K562 (cell line): ENCODE measurements around the gene MMAB. TPM values are rescaled to one million over a fixed set of nuclear protein-coding genes. Genes with fewer than 3 reads are reported as not detected.
A peak's percentile ranks its signal among the peaks of the same experiment; 100 is the strongest.

Experiments used
- ATAC-seq: fragments of 200-7000 bp; cut with Tn5 transposase; 3 replicates; pipeline ENCODE4 v1.9.1; 2020; ENCODE audit warnings: moderate library complexity
- BruUV-seq: library from RNA; stranded (reverse); fragments of 400-500 nt; replicated peaks from 2 replicates; lab custom pipeline; 2021; lab: Mats Ljungman, UMichigan
- CTCF ChIA-PET: fragments of 300-600 bp; formaldehyde crosslinking; extraction: SDS; loops from one replicate; lab custom pipeline; 2021; ENCODE audit warnings: low intra/inter-chr PET ratio; lab: Yijun Ruan, JAX
- POLR2A ChIA-PET: fragments of 300-600, 350-650 bp; sonication (Branson Sonifier 250); formaldehyde crosslinking; extraction: SDS; loops from one replicate; lab custom pipeline; 2021; ENCODE audit warnings: antibody characterized with exemption, inconsistent platforms; lab: Yijun Ruan, JAX
- DNase-seq, 4 experiments: peaks; one replicate each; pipeline versions ENCODE4 v3.0.0 to v3.0.0-alpha.2; 2011 to 2018; ENCODE audit warnings: low spot score in 3 of 4, mixed read lengths in 3 of 4; ENCODE audit errors: extremely low read depth in 1 of 4
- FAIRE-seq: peaks from 2 replicates; lab custom pipeline; 2011; peaks lifted over from hg19 to GRCh38; lab: Jason Lieb, UNC
- H2AFZ ChIP-seq: 2 replicates; pipeline ENCODE4 v1.6.0; 2011; ENCODE audit warnings: low read depth, low read length, control low read depth, inconsistent platforms
- H3K27ac ChIP-seq: fragments of 200-600 bp; 3 replicates; pipeline ENCODE4 v1.8.0; 2011; ENCODE audit warnings: low read depth, mild to moderate bottlenecking, control low read depth, inconsistent platforms, low read length, moderate library complexity, mixed read lengths; ENCODE audit errors: extremely low read depth
- H3K27me3 ChIP-seq, 2 experiments: fragments of 300-600 bp in 1 of 2; 2 replicates in 1 of 2; 3 replicates in 1 of 2; pipeline versions ENCODE4 v1.6.0 to v1.8.0; 2011; ENCODE audit warnings: inconsistent platforms in 2 of 2, low read length in 2 of 2, mild to moderate bottlenecking in 1 of 2, mixed read lengths in 1 of 2, moderate library complexity in 1 of 2; ENCODE audit not compliant: control insufficient read depth in 2 of 2, insufficient read depth in 2 of 2
- H3K36me3 ChIP-seq: fragments of 300-600 bp; 3 replicates; pipeline ENCODE4 v1.8.0; 2011; ENCODE audit warnings: mild to moderate bottlenecking, low read length, inconsistent platforms; ENCODE audit not compliant: control insufficient read depth, insufficient read depth
- H3K4me1 ChIP-seq, 2 experiments: fragments of 200-600 bp in 1 of 2; replicated peaks in 1 of 2; 2 replicates in 1 of 2; 3 replicates in 1 of 2; pipeline versions ENCODE4 v1.5.1 to v1.8.0; 2011; ENCODE audit warnings: inconsistent platforms in 2 of 2, low read length in 2 of 2, mild to moderate bottlenecking in 1 of 2, mixed read lengths in 1 of 2, moderate library complexity in 1 of 2; ENCODE audit not compliant: control insufficient read depth in 2 of 2, insufficient read depth in 2 of 2
- H3K4me2 ChIP-seq: 2 replicates; pipeline ENCODE4 v1.6.1; 2011; ENCODE audit warnings: low read length, control low read depth, inconsistent platforms, mixed read lengths; ENCODE audit not compliant: insufficient read depth
- H3K4me3 ChIP-seq: fragments of 200-600 bp; sonication (generic), shearing (Covaris generic); 2 replicates; pipeline ENCODE4 v1.5.1; 2016; ENCODE audit warnings: control low read depth, inconsistent platforms
- H3K79me2 ChIP-seq: fragments of 200-600 bp; 3 replicates; pipeline ENCODE4 v1.8.0; 2011; ENCODE audit warnings: low read length, inconsistent platforms; ENCODE audit not compliant: control insufficient read depth, insufficient read depth
- H3K9ac ChIP-seq, 2 experiments: 2 replicates each; pipeline versions ENCODE4 v1.6.0 to v1.6.1; 2011; ENCODE audit warnings: low read depth in 2 of 2, low read length in 2 of 2, control low read depth in 1 of 2, inconsistent platforms in 1 of 2, mild to moderate bottlenecking in 1 of 2, mixed read lengths in 1 of 2; ENCODE audit not compliant: insufficient read depth in 1 of 2
- H3K9me1 ChIP-seq: one replicate; pipeline ENCODE4 v1.6.0; 2011; ENCODE audit warnings: inconsistent platforms, mild to moderate bottlenecking, low read length, moderate library complexity; ENCODE audit not compliant: control insufficient read depth, insufficient read depth
- H3K9me3 ChIP-seq: replicated peaks from 2 replicates; pipeline ENCODE4 v1.5.1; 2011; ENCODE audit warnings: low read depth, low read length, inconsistent platforms; ENCODE audit not compliant: control insufficient read depth, insufficient read depth
- H4K20me1 ChIP-seq: replicated peaks from 2 replicates; pipeline ENCODE4 v1.6.1; 2011; ENCODE audit warnings: low read length, inconsistent platforms, mixed read lengths; ENCODE audit not compliant: control insufficient read depth, insufficient read depth
- BRD9 ChIP-seq: fragments of 450-650 bp; IDR thresholded peaks from 2 replicates; pipeline ENCODE4 v1.6.1; 2018; ENCODE audit warnings: low read depth; ENCODE audit not compliant: partially characterized antibody
- CREBBP ChIP-seq: IDR thresholded peaks from one replicate; pipeline ENCODE4 v1.6.1; 2012; ENCODE audit warnings: low read depth, mild to moderate bottlenecking, control low read depth, inconsistent platforms, low read length
- ELF4 ChIP-seq: fragments of 450-650 bp; formaldehyde crosslinking; IDR thresholded peaks from 2 replicates; pipeline ENCODE4 v1.4.0; 2022; ENCODE audit warnings: missing genetic modification characterization
- HMGN3 ChIP-seq: IDR thresholded peaks from 2 replicates; pipeline ENCODE4 v1.6.1; 2011; ENCODE audit warnings: borderline replicate concordance, low read depth, mild to moderate bottlenecking, mixed read lengths, low read length; ENCODE audit not compliant: insufficient read length; ENCODE audit errors: extremely low read depth
- MAFF ChIP-seq: IDR thresholded peaks from 2 replicates; pipeline ENCODE4 v1.6.1; 2012; ENCODE audit warnings: low read length, improper control_type of control experiment
- MEF2D ChIP-seq: conservative IDR thresholded peaks from 2 replicates; pipeline ENCODE4 v1.6.1; 2016; ENCODE audit warnings: low read depth, missing genetic modification characterization, missing compliant biosample characterization
- MEIS2 ChIP-seq: fragments of 450-650 bp; IDR thresholded peaks from 2 replicates; pipeline ENCODE4 v1.6.1; 2014; ENCODE audit warnings: mild to moderate bottlenecking; ENCODE audit not compliant: partially characterized antibody
- NFE2L1 ChIP-seq: fragments of 450-650 bp; IDR thresholded peaks from 2 replicates; pipeline ENCODE4 v1.6.1; 2016; ENCODE audit warnings: missing genetic modification characterization, low read depth, mild to moderate bottlenecking, missing compliant biosample characterization, moderate library complexity, borderline replicate concordance
- PCBP1 ChIP-seq: fragments of 200-400 bp; formaldehyde crosslinking; IDR thresholded peaks from 2 replicates; pipeline ENCODE4 v1.6.1; 2018; ENCODE audit warnings: mild to moderate bottlenecking, low read depth, low read length; ENCODE audit not compliant: poor library complexity, severe bottlenecking
- POLR2A ChIP-seq: fragments of 450-650 bp; conservative IDR thresholded peaks from 2 replicates; pipeline ENCODE4 v1.6.1; 2016
- RBM25 ChIP-seq: fragments of 200-400 bp; formaldehyde crosslinking; IDR thresholded peaks from 2 replicates; pipeline ENCODE4 v1.6.1; 2018; ENCODE audit warnings: low read length, low read depth, moderate library complexity; ENCODE audit not compliant: severe bottlenecking
- RFX1 ChIP-seq: fragments of 450-650 bp; IDR thresholded peaks from 2 replicates; pipeline ENCODE4 v1.6.1; 2016; ENCODE audit warnings: mild to moderate bottlenecking, moderate library complexity
- ZFP91 ChIP-seq: sonication (generic); formaldehyde crosslinking; IDR thresholded peaks from 2 replicates; pipeline ENCODE4 v1.8.0; 2022; ENCODE audit warnings: mild to moderate bottlenecking, missing genetic modification reagents
- ZNF644 ChIP-seq: fragments of 200-800 bp; sonication (Bioruptor generic); IDR thresholded peaks from 2 replicates; pipeline ENCODE4 v1.6.1; 2016; ENCODE audit warnings: low read depth, missing genetic modification characterization, missing compliant biosample characterization
- WGBS: fragments of 100-300 bp; shearing (Covaris generic); methylation state at CpG from one replicate; pipeline ENCODE4 v1.1.6; 2016; ENCODE audit warnings: low coverage, mixed read lengths; ENCODE audit not compliant: insufficient coverage; ENCODE audit errors: missing lambda C conversion rate; 5-methylcytosine and 5-hydroxymethylcytosine counted together
- in situ Hi-C: fragments of 300-500 bp; cut with MboI; formaldehyde crosslinking; loops from 4 replicates; pipeline ENCODE4 v1.15.0; 2018; ENCODE audit warnings: inconsistent platforms, mixed read lengths
- intact Hi-C: fragments of 100-400 bp; cut with micrococcal nuclease; formaldehyde crosslinking; loops from 2 replicates; pipeline ENCODE4 v1.14.2; 2022
- polyA plus RNA-seq, 8 experiments: library from polyadenylated mRNA; depleted of rRNA in 4 of 8; stranded (reverse) in 5 of 8; unstranded in 3 of 8; fragments of >200 nt; fragmentation: Nextera tagmentation in 2 of 8; fragmentation: Illumina TruSeq in 1 of 8; extraction: Ambion mirVana in 2 of 8; extraction: Trizol in 1 of 8; gene quantifications; 2 replicates each; pipeline versions ENCODE4 v1.2.1 to v1.2.3, GENCODE V29; 2011 to 2014; ENCODE audit warnings: inconsistent platforms in 1 of 8, missing spikeins in 1 of 8
- total RNA-seq, 7 experiments: library from RNA; depleted of rRNA in 6 of 7; stranded (reverse); fragments of >200 nt in 6 of 7; fragmentation: Illumina TruSeq in 2 of 7; extraction: Trizol in 2 of 7; gene quantifications; 2 replicates each; pipeline versions ENCODE4 v1.2.1 to v1.2.3, GENCODE V29; 2011 to 2021; ENCODE audit warnings: low replicate concordance in 1 of 7

MMAB gene
- total and polyA plus RNA-seq, 9 of the 15 experiments (the other 6 are each of a cell fraction or from before 2014, with no cell fraction given) = 9.5 to 76.1 (median 46.2) TPM

GRCh38 chr12:109571773-109572505, 1.4 kb downstream of the MMAB start:
- peak overlapping the region; percentile 91 for H3K4me2 ChIP-seq
- no peaks in the 10 kb centered on the region for H3K9me3 ChIP-seq
- intact Hi-C loops = no loop called here
- FAIRE-seq (no peak), ATAC-seq (no peak), DNase-seq (no peak)
- peak overlapping the region; percentile 61 to 84; a peak in 3 of 4 replicates for H3K9ac ChIP-seq
- peak overlapping the region; percentile 88; the same call in 1 of the 2 replicates for H2AFZ ChIP-seq
- ChIA-PET POLR2A (interaction anchor here (0.6 to 2.1 kb wide), 6 partner anchors 9 to 1791 kb away, joined by 3 to 7 read pairs (median 3); no protein-coding TSS in a partner anchor), CTCF (no interaction called here)
- in situ Hi-C loops = no loop called here
- peaks cover 4% of the 10 kb centered on the region for H3K9me1 ChIP-seq
- H3K4me1 ChIP-seq = peaks cover 13 to 14% of the 10 kb centered on the region in 2 experiments; a peak in 4 of 5 replicates
- 69% methylated on average over 3 of the region's 5 CpGs for WGBS
- H3K27ac ChIP-seq = no peak overlapping the region; the same call in 2 of the 3 replicates
- H4K20me1 ChIP-seq = no peaks in the 10 kb centered on the region
- H3K79me2 ChIP-seq = peaks cover 24% of the 10 kb centered on the region
- no TSS peak for BruUV-seq
- TF ChIP-seq POLR2A (no peak), ELF4 (no peak), ZFP91 (no peak), RBM25 (no peak), MEF2D (tag) (no peak), CREBBP (no peak), MAFF (no peak), BRD9 (no peak), PCBP1 (no peak), HMGN3 (no peak), MEIS2 (no peak), NFE2L1 (tag) (no peak), RFX1 (no peak), ZNF644 (tag) (no peak)
- peak overlapping the region; percentile 70; the same call in 1 of the 2 replicates for H3K4me3 ChIP-seq
- H3K27me3 ChIP-seq = no peaks in the 10 kb centered on the region
- H3K36me3 ChIP-seq = peaks cover 70% of the 10 kb centered on the region; the same call in 2 of the 3 replicates
